ENCODE data around the gene MRPL33. TPM values are rescaled to one million over a fixed set of nuclear protein-coding genes. Genes with fewer than 3 reads are reported as not detected.

Gene MRPL33
- total RNA-seq: 147 TPM

GRCh38 chr2:27771548-27772335 is at the start of gene MRPL33:
Gene MRPL33 (plus strand): TSS chr2:27771719. CDS start chr2:27771778, 59 bp downstream.

Other genes starting within 250 kb of the MRPL33 start
- gene ZNF512, start 188.7 kb upstream of the MRPL33 start, total RNA-seq: 44.4 TPM
- gene CCDC121, start 142.7 kb upstream of the MRPL33 start, total RNA-seq: 6.2 TPM
- 34.9 TPM for gene GPN1, start 142.7 kb upstream of the MRPL33 start, total RNA-seq
- 41.2 TPM for gene SUPT7L, start 108.1 kb upstream of the MRPL33 start, total RNA-seq
- 21.4 TPM for gene SLC4A1AP, start 107.8 kb upstream of the MRPL33 start, total RNA-seq
- 6.1 TPM for gene RBKS, start 118.7 kb downstream of the MRPL33 start, total RNA-seq
- gene BABAM2, start 119.0 kb downstream of the MRPL33 start, total RNA-seq: 37.3 TPM